Epithelial cell of esophagus (primary cell): ENCODE data around the gene SH2B2.

ENCODE experiments used
- DNase-seq: peaks from one replicate; pipeline ENCODE4 v3.0.0; 2010; ENCODE audit warnings: low read depth
- H3K4me3 ChIP-seq: 2 replicates; pipeline ENCODE4 v1.5.1; 2011; ENCODE audit warnings: mild to moderate bottlenecking, low read length, control low read depth
- TF ChIP-seq, protein P1 (sequence below): IDR thresholded peaks from 2 replicates; pipeline ENCODE4 v1.5.1; 2011; ENCODE audit warnings: low read depth, mild to moderate bottlenecking, low read length, control low read depth, inconsistent platforms; ENCODE audit not compliant: insufficient read depth; ENCODE audit errors: missing control alignments

SH2B2 gene

DNA sequence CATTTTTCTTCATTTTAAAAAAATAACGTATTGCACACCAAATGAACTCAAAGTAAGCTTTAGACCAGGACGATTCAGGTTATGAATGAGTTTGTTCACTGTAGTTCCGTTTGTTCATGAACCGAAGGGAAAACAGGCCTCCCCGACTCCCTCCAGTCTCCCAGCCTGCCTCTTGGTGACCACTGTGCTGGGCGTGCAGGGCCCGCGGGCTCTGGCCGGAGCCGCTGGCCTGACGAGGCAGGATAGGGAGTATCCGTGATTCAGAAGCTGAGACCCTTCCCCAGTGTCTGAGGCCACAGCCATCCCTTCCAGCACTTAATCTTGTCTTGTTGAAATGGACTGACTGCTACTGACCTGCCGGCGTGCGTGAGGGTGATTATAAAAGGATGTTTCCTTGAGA, 30.8 kb upstream of the SH2B2 start:
- DNase-seq = no peak
- TF ChIP-seq, protein P1, sequence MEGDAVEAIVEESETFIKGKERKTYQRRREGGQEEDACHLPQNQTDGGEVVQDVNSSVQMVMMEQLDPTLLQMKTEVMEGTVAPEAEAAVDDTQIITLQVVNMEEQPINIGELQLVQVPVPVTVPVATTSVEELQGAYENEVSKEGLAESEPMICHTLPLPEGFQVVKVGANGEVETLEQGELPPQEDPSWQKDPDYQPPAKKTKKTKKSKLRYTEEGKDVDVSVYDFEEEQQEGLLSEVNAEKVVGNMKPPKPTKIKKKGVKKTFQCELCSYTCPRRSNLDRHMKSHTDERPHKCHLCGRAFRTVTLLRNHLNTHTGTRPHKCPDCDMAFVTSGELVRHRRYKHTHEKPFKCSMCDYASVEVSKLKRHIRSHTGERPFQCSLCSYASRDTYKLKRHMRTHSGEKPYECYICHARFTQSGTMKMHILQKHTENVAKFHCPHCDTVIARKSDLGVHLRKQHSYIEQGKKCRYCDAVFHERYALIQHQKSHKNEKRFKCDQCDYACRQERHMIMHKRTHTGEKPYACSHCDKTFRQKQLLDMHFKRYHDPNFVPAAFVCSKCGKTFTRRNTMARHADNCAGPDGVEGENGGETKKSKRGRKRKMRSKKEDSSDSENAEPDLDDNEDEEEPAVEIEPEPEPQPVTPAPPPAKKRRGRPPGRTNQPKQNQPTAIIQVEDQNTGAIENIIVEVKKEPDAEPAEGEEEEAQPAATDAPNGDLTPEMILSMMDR = no peak

DNA sequence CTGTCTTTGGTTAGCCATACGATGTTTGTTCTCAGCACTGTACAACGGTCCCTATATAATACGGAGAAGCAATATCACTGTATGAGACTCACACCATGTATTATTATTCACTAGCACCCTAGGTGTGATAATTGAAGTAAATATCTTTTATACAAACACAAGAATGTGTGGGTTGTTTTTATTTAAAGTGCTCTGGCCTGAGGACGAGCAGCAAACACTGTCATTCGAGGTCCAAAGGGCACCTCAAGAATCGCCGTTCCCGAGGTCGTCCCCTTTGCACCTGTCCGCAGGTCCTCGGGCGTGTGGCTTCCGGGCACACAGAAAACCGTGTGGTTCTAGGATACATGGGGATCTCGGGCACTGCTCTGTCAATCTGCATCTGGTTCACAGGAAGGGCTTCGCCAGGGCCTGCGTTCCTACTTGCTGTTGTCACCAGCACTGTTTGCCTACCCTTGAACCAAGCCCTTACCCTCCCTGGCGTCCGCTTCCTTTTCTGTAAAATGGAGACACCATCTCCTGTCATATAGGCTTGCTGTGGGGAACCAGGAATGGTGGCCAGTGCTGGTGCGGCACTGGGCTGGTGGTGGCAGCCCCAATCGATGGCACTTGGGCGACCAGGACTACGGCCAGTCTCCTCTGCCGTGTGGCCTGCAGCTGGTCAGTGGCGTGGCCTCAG, 28.5 kb upstream of the SH2B2 start:
- H3K4me3 ChIP-seq = no peak overlapping the region
- TF ChIP-seq, protein P1 = no peak
- no peak for DNase-seq

More for the DNA sequence above, 30.8 kb upstream of the SH2B2 start:
- H3K4me3 ChIP-seq = no peak overlapping the region

DNA sequence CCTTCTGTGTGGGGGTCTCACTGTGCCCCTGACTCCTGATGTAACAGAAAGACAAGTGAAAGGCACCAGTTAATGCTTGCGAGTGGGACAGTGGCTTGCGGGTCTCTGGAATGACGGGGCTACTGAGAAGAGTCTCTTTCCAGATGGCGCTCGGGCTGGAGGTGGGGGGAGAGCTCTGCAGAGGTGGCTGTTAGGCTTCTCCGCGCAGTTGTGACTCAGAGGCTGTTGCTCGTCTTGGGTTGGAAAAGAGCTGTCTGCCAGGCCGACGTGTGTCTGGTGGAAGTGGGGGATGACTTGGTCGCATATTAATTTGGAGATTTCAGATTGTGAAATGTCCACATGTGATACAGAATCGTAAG, 27.9 kb upstream of the SH2B2 start:
- no peak overlapping the region for H3K4me3 ChIP-seq
- TF ChIP-seq, protein P1 = no peak
- no peak for DNase-seq

DNA sequence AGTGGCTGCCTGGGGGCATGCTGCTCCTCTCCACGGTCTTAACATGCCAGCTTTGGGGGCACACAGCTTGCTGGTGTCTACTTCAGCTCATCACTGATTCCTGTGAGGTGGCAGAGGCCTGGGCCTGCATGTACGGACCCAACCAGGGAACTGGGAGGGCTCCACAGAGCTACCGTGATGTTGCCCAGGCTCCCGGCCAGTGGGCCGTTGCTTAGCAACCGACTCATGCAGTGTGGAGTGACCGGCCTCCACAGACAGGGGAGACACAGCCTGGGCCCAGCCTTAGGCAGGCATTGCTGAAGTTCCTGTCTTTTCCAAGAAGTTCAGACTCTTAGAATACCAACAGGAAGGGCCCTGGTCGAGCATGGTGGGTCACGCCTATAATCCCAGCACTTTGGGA, 25.8 kb upstream of the SH2B2 start:
- no peak for DNase-seq
- no peak overlapping the region for H3K4me3 ChIP-seq
- TF ChIP-seq, protein P1 = no peak

DNA sequence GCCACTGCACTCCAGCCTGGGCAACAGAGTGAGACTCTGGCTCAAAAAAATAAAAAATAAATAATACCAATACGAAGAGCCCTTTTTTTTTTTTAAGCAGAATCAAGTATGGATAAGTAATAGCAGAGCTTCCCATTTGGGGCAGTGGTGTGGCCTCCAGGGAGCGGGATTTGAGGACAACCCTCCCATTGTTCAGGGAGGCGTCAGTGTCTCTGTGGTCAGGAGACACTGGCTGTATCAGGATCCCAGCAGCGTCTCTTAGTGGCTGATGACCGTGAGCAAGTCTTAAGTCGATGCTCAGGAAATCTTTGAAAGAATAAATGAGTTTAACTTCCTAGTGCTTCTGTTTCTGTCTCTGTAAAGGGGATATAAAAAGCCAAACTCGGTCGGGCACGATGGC, 25.2 kb upstream of the SH2B2 start:
- no peak overlapping the region for H3K4me3 ChIP-seq
- TF ChIP-seq, protein P1 = no peak
- DNase-seq = no peak

DNA sequence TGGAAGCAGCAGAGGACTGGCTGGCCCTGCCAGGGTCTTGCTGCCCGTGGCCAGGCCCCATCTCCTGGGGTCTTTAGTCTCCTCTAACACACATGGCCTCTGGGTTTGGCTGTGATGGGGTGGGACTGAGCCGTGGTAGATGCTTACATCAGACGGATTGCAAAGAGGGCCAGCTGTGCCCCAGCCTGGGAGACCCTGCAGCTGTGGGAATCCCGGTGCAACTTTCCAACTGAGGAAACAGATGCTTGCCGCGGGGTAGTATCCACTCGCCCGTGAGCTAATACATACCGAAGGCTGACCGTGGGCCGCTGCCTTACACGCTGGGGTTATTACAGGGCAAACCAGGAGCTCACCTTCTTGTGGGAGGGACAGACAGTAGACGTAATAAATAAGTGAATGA, 24.1 kb upstream of the SH2B2 start:
- no peak for DNase-seq
- TF ChIP-seq, protein P1 = no peak
- no peak overlapping the region for H3K4me3 ChIP-seq

DNA sequence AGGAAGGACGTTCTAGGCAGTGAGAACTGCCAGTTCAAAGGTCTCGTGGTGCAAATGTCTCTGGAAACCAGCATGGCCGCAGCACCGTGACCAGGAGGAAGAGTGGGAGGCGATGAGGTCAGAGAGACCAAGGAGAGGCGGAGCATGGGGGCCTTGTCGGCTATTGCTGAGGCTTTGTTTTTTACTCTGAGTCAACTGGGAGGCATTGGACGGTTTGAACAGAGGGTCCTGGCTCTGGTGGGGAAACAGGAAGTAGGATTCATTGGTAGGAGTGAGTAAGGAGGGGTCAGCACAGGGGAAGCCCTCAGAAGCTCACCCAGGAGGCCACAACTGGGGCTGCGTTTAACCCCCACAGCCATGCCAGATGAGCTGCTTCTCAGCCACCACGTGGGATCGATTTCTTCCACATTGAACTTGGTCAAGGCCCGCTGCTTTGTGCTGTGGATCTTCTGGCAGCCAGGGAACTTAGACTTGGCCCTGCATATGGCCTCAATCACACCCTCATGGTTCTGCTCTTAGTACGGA, 22.2 kb upstream of the SH2B2 start:
- DNase-seq = no peak
- H3K4me3 ChIP-seq = no peak overlapping the region
- TF ChIP-seq, protein P1 = no peak
